HG03159 (cell line): ENCODE results near the gene SH3BGRL3.
"Not testable (repeated sequence)": the region's sequence is repeated elsewhere in the genome, so short reads cannot be mapped to it uniquely, and the experiment has no call there.

ENCODE experiments used
- ATAC-seq: cut with Tn5 transposase; IDR thresholded peaks from one replicate; pipeline ENCODE4 v1.9.1; 2021; ENCODE audit warnings: mild to moderate bottlenecking, moderate library complexity; ENCODE audit not compliant: unreplicated experiment

Gene SH3BGRL3

GRCh38 chr1:26314501-26314900, 34.6 kb downstream of the SH3BGRL3 start:
- ATAC-seq: no peak

- no peak for ATAC-seq
These were observed 36.3 kb downstream of the SH3BGRL3 start for GRCh38 chr1:26315874-26316850.

- no peak for ATAC-seq
These were observed 37.3 kb downstream of the SH3BGRL3 start for GRCh38 chr1:26317146-26317545.

GRCh38 chr1:26317612-26318337, 37.9 kb downstream of the SH3BGRL3 start, which contains the start of gene CD52:
Gene CD52 (plus strand): TSS chr1:26317958. CDS start chr1:26318018, 60 bp downstream.
- ATAC-seq: peak; percentile 44

GRCh38 chr1:26318338-26319064, 38.6 kb downstream of the SH3BGRL3 start:
- ATAC-seq: no peak

GRCh38 chr1:26320896-26321295, 41.0 kb downstream of the SH3BGRL3 start:
- ATAC-seq: no peak

GRCh38 chr1:26321315-26322041, 41.6 kb downstream of the SH3BGRL3 start:
- ATAC-seq: no peak

- ATAC-seq: no peak
These were observed 42.1 kb downstream of the SH3BGRL3 start for GRCh38 chr1:26322042-26322331.

GRCh38 chr1:26323382-26323781, 43.5 kb downstream of the SH3BGRL3 start:
- no peak for ATAC-seq

- ATAC-seq: no peak
These were observed 44.7 kb downstream of the SH3BGRL3 start for GRCh38 chr1:26324550-26324949.

GRCh38 chr1:26327956-26328362, 48.1 kb downstream of the SH3BGRL3 start:
- no peak for ATAC-seq

GRCh38 chr1:26328597-26328996, 48.7 kb downstream of the SH3BGRL3 start:
- ATAC-seq: no peak

GRCh38 chr1:26329380-26329779, 49.5 kb downstream of the SH3BGRL3 start:
- ATAC-seq: not testable (repeated sequence)

- no peak for ATAC-seq
These were observed 50.4 kb downstream of the SH3BGRL3 start for GRCh38 chr1:26330276-26330675.
